AG20443 (cell line): Measurements from ENCODE around the gene MBP.
"Not testable (repeated sequence)": the region's sequence is repeated elsewhere in the genome, so short reads cannot be mapped to it uniquely, and the experiment has no call there.

Source experiments
- DNase-seq: peaks from one replicate; pipeline ENCODE4 v3.0.0; 2012; ENCODE audit warnings: low spot score, mixed read lengths

The MBP gene

GRCh38 chr18:76972846-76973519, 159.6 kb downstream of the MBP start:
- no peak for DNase-seq

GRCh38 chr18:76972241-76972640, 160.3 kb downstream of the MBP start:
- DNase-seq, result no peak

- DNase-seq, result no peak
Measured at GRCh38 chr18:76970770-76971559, 161.6 kb downstream of the MBP start.

- DNase-seq, result no peak
Measured at GRCh38 chr18:76967721-76968472, 164.7 kb downstream of the MBP start.

- not testable (repeated sequence) for DNase-seq
Measured at GRCh38 chr18:76967299-76967698, 165.3 kb downstream of the MBP start.

- DNase-seq, result not testable (repeated sequence)
Measured at GRCh38 chr18:76965555-76966151, 166.9 kb downstream of the MBP start.

GRCh38 chr18:76963936-76964335, 168.6 kb downstream of the MBP start:
- DNase-seq, result no peak

- no peak for DNase-seq
Measured at GRCh38 chr18:76962851-76963250, 169.7 kb downstream of the MBP start.

- no peak for DNase-seq
Measured at GRCh38 chr18:76960528-76961035, 172.0 kb downstream of the MBP start.

GRCh38 chr18:76959605-76960004, 173.0 kb downstream of the MBP start:
- DNase-seq, result no peak

- no peak for DNase-seq
Measured at GRCh38 chr18:76958692-76959341, 173.8 kb downstream of the MBP start.

GRCh38 chr18:76957384-76958355, 174.9 kb downstream of the MBP start:
- no peak for DNase-seq

GRCh38 chr18:76956648-76957047, 175.9 kb downstream of the MBP start:
- no peak for DNase-seq

- no peak for DNase-seq
Measured at GRCh38 chr18:76955524-76956170, 176.9 kb downstream of the MBP start.

- no peak for DNase-seq
Measured at GRCh38 chr18:76953583-76954233, 178.9 kb downstream of the MBP start.

- no peak for DNase-seq
Measured at GRCh38 chr18:76953156-76953555, 179.4 kb downstream of the MBP start.

- DNase-seq, result no peak
Measured at GRCh38 chr18:76952747-76953146, 179.8 kb downstream of the MBP start.

- no peak for DNase-seq
Measured at GRCh38 chr18:76951456-76952247, 180.9 kb downstream of the MBP start.

- no peak for DNase-seq
Measured at GRCh38 chr18:76948345-76948744, 184.2 kb downstream of the MBP start.
